ENCODE results near the gene MAPK8IP2.

- no peak for TF ChIP-seq USF1 (IDR thresholded peaks at IDR 0.05; ENCODE audit: borderline replicate concordance, low read depth)
- TF ChIP-seq CTCF (IDR thresholded peaks at IDR 0.05), result no peak
- no peak for TF ChIP-seq TAF1 (IDR thresholded peaks at IDR 0.05; ENCODE audit: borderline replicate concordance, low read depth, low read length)
- TF ChIP-seq EZH2phosphoT487 (IDR thresholded peaks at IDR 0.05; ENCODE audit: borderline replicate concordance, low read depth), result no peak
- TF ChIP-seq GABPA (IDR thresholded peaks at IDR 0.05; ENCODE audit: low read depth), result no peak
- no peak for TF ChIP-seq JUND (IDR thresholded peaks at IDR 0.05)
- no peak for TF ChIP-seq NRF1 (IDR thresholded peaks at IDR 0.05; ENCODE audit: low read depth, low read length)
- no peak for TF ChIP-seq POLR2AphosphoS5 (IDR thresholded peaks at IDR 0.05; ENCODE audit: low read depth, low read length)
- no peak for TF ChIP-seq RFX5 (IDR thresholded peaks at IDR 0.05; ENCODE audit: low read length)
- no peak for TF ChIP-seq RAD21 (IDR thresholded peaks at IDR 0.05; ENCODE audit: low read length)
- no peak for TF ChIP-seq YY1 (IDR thresholded peaks at IDR 0.05; ENCODE audit: low read depth)
- TF ChIP-seq MXI1 (IDR thresholded peaks at IDR 0.05; ENCODE audit: low read depth, low read length), result peak; percentile 10; the same call in 1 of the 2 replicates
- TF ChIP-seq RCOR1 (IDR thresholded peaks at IDR 0.05; ENCODE audit: low read length), result no peak
- no peak for TF ChIP-seq CHD2 (IDR thresholded peaks at IDR 0.05; ENCODE audit: low read length, partially characterized antibody)
Observed at GRCh38 chr22:50599816-50600455, 657 bp upstream of the MAPK8IP2 start.
